HEK293 (cell line): ENCODE measurements around the gene PTPN11.

Source experiments
- BCL11A ChIP-seq: fragments of 450-650 bp; formaldehyde crosslinking; IDR thresholded peaks from 2 replicates; pipeline ENCODE4 v1.5.1; 2016; ENCODE audit warnings: low read depth, missing biosample characterization, missing genetic modification characterization
- FEZF1 ChIP-seq: fragments of 450-650 bp; formaldehyde crosslinking; IDR thresholded peaks from 2 replicates; pipeline ENCODE4 v1.5.1; 2016; ENCODE audit warnings: missing biosample characterization, missing genetic modification characterization
- KLF9 ChIP-seq: fragments of 450-650 bp; formaldehyde crosslinking; IDR thresholded peaks from 2 replicates; pipeline ENCODE4 v1.5.1; 2016; ENCODE audit warnings: missing biosample characterization, missing genetic modification characterization, low read depth
- PRDM1 ChIP-seq: fragments of 450-650 bp; formaldehyde crosslinking; IDR thresholded peaks from 2 replicates; pipeline ENCODE4; 2016; ENCODE audit warnings: missing biosample characterization, missing genetic modification characterization
- RBAK ChIP-seq: fragments of 450-650 bp; formaldehyde crosslinking; IDR thresholded peaks from 2 replicates; pipeline ENCODE4 v1.5.1; 2016; ENCODE audit warnings: missing biosample characterization, missing genetic modification characterization
- ZBTB8A ChIP-seq: fragments of 450-650 bp; formaldehyde crosslinking; IDR thresholded peaks from 2 replicates; pipeline ENCODE4 v1.5.1; 2016; ENCODE audit warnings: missing biosample characterization, missing genetic modification characterization
- ZNF133 ChIP-seq: fragments of 450-650 bp; formaldehyde crosslinking; IDR thresholded peaks from 2 replicates; pipeline ENCODE4 v1.5.1; 2016; ENCODE audit warnings: missing biosample characterization, missing genetic modification characterization
- ZNF211 ChIP-seq: fragments of 450-650 bp; formaldehyde crosslinking; IDR thresholded peaks from 2 replicates; pipeline ENCODE4 v1.5.1; 2016; ENCODE audit warnings: low read depth, missing biosample characterization, missing genetic modification characterization
- ZNF350 ChIP-seq: fragments of 450-650 bp; formaldehyde crosslinking; IDR thresholded peaks from 2 replicates; pipeline ENCODE4 v1.5.0; 2017; ENCODE audit warnings: missing biosample characterization, mild to moderate bottlenecking, missing genetic modification characterization
- ZNF404 ChIP-seq: fragments of 450-650 bp; formaldehyde crosslinking; IDR thresholded peaks from 2 replicates; pipeline ENCODE4 v1.5.1; 2017; ENCODE audit warnings: missing biosample characterization, missing genetic modification characterization
- ZNF426 ChIP-seq: fragments of 450-650 bp; formaldehyde crosslinking; IDR thresholded peaks from 2 replicates; pipeline ENCODE4 v1.5.1; 2017; ENCODE audit warnings: missing biosample characterization, missing genetic modification characterization, mild to moderate bottlenecking, inconsistent platforms, moderate library complexity
- ZNF473 ChIP-seq: fragments of 450-650 bp; formaldehyde crosslinking; IDR thresholded peaks from 2 replicates; pipeline ENCODE4 v1.5.1; 2017; ENCODE audit warnings: missing biosample characterization, missing genetic modification characterization
- ZNF571 ChIP-seq: fragments of 450-650 bp; formaldehyde crosslinking; IDR thresholded peaks from 2 replicates; pipeline ENCODE4 v1.5.0; 2017; ENCODE audit warnings: missing biosample characterization, missing genetic modification characterization
- ZNF670 ChIP-seq: fragments of 450-650 bp; formaldehyde crosslinking; IDR thresholded peaks from 2 replicates; pipeline ENCODE4 v1.5.1; 2016; ENCODE audit warnings: missing biosample characterization, missing genetic modification characterization, low read depth
- ZNF776 ChIP-seq: fragments of 450-650 bp; formaldehyde crosslinking; IDR thresholded peaks from 2 replicates; pipeline ENCODE4 v1.5.0; 2017; ENCODE audit warnings: missing biosample characterization, missing genetic modification characterization, borderline replicate concordance
- ZNF785 ChIP-seq: fragments of 450-650 bp; formaldehyde crosslinking; IDR thresholded peaks from 2 replicates; pipeline ENCODE4 v1.5.1; 2016; ENCODE audit warnings: missing biosample characterization, missing genetic modification characterization
- ZXDB ChIP-seq: fragments of 450-650 bp; formaldehyde crosslinking; IDR thresholded peaks from 2 replicates; pipeline ENCODE4 v1.5.1; 2016; ENCODE audit warnings: missing biosample characterization, missing genetic modification characterization
- TF ChIP-seq, protein P1 (sequence below): fragments of 450-650 bp; formaldehyde crosslinking; IDR thresholded peaks from 2 replicates; pipeline ENCODE4 v1.5.1; 2016; ENCODE audit warnings: missing biosample characterization, missing genetic modification characterization
- TF ChIP-seq, protein P2 (sequence below): fragments of 450-650 bp; formaldehyde crosslinking; IDR thresholded peaks from 2 replicates; pipeline ENCODE4 v1.5.1; 2016; ENCODE audit warnings: missing biosample characterization, missing genetic modification characterization, low read depth
- TF ChIP-seq, protein P3 (sequence below): fragments of 450-650 bp; formaldehyde crosslinking; IDR thresholded peaks from 2 replicates; pipeline ENCODE4 v1.5.1; 2016; ENCODE audit warnings: missing biosample characterization, missing genetic modification characterization, borderline replicate concordance
- TF ChIP-seq, protein P4 (sequence below): fragments of 450-650 bp; formaldehyde crosslinking; IDR thresholded peaks from 2 replicates; pipeline ENCODE4 v1.5.1; 2016; ENCODE audit warnings: missing biosample characterization, missing genetic modification characterization
- TF ChIP-seq, protein P5 (sequence below): sonication (generic); formaldehyde crosslinking; IDR thresholded peaks from 2 replicates; pipeline ENCODE4 v1.8.1; 2022; ENCODE audit warnings: mild to moderate bottlenecking, moderate library complexity, missing genetic modification reagents
- TF ChIP-seq, protein P6 (sequence below): fragments of 450-650 bp; IDR thresholded peaks from 2 replicates; pipeline ENCODE4 v1.5.1; 2018; ENCODE audit warnings: missing biosample characterization, mild to moderate bottlenecking, missing genetic modification characterization
- TF ChIP-seq, protein P7 (sequence below): fragments of 450-650 bp; formaldehyde crosslinking; optimal IDR thresholded peaks from 2 replicates; pipeline ENCODE3; 2016; ENCODE audit warnings: missing biosample characterization, mild to moderate bottlenecking, missing genetic modification characterization

The PTPN11 gene

DNA sequence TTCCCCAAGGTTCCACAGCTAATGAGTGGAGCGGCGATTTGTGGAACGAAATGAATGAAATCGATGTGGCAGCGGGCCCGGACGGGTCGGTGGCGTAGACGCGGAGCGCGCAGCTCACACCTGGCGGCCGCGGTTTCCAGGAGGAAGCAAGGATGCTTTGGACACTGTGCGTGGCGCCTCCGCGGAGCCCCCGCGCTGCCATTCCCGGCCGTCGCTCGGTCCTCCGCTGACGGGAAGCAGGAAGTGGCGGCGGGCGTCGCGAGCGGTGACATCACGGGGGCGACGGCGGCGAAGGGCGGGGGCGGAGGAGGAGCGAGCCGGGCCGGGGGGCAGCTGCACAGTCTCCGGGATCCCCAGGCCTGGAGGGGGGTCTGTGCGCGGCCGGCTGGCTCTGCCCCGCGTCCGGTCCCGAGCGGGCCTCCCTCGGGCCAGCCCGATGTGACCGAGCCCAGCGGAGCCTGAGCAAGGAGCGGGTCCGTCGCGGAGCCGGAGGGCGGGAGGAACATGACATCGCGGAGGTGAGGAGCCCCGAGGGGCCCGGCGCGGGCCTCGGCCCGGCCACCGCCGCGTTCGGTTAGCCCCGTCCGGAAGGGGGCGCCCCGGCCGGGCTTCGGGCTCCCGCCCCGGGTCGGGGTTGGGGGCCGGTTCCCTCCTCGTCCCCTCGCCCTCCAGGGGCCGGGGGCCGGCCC is at the start of gene PTPN11 (continued):
- TF ChIP-seq, protein P1, sequence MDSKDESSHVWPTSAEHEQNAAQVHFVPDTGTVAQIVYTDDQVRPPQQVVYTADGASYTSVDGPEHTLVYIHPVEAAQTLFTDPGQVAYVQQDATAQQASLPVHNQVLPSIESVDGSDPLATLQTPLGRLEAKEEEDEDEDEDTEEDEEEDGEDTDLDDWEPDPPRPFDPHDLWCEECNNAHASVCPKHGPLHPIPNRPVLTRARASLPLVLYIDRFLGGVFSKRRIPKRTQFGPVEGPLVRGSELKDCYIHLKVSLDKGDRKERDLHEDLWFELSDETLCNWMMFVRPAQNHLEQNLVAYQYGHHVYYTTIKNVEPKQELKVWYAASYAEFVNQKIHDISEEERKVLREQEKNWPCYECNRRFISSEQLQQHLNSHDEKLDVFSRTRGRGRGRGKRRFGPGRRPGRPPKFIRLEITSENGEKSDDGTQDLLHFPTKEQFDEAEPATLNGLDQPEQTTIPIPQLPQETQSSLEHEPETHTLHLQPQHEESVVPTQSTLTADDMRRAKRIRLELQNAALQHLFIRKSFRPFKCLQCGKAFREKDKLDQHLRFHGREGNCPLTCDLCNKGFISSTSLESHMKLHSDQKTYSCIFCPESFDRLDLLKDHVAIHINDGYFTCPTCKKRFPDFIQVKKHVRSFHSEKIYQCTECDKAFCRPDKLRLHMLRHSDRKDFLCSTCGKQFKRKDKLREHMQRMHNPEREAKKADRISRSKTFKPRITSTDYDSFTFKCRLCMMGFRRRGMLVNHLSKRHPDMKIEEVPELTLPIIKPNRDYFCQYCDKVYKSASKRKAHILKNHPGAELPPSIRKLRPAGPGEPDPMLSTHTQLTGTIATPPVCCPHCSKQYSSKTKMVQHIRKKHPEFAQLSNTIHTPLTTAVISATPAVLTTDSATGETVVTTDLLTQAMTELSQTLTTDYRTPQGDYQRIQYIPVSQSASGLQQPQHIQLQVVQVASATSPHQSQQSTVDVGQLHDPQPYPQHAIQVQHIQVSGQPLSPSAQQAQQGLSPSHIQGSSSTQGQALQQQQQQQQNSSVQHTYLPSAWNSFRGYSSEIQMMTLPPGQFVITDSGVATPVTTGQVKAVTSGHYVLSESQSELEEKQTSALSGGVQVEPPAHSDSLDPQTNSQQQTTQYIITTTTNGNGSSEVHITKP (tag by site-specific recombination): peak; percentile 19; the same call in 1 of the 2 replicates
- TF ChIP-seq BCL11A (tag by site-specific recombination) (no peak), ZNF350 (tag by site-specific recombination) (no peak), ZNF670 (tag by site-specific recombination) (no peak), ZNF571 (no peak), ZNF473 (tag by site-specific recombination) (no peak), RBAK (tag by site-specific recombination) (no peak), ZNF426 (tag by site-specific recombination) (no peak), ZXDB (tag by site-specific recombination) (peak; percentile 69), PRDM1 (tag by site-specific recombination) (no peak), ZNF785 (tag by site-specific recombination) (no peak), ZNF776 (tag by site-specific recombination) (no peak), ZNF211 (tag by site-specific recombination) (no peak), ZBTB8A (tag by site-specific recombination) (peak; percentile 25; the same call in 1 of the 2 replicates), ZNF133 (tag by site-specific recombination) (no peak; the same call in 1 of the 2 replicates), FEZF1 (tag by site-specific recombination) (peak; percentile 54), KLF9 (tag by site-specific recombination) (peak; percentile 12; the same call in 1 of the 2 replicates), ZNF404 (tag by site-specific recombination) (no peak)
- TF ChIP-seq, protein P2, sequence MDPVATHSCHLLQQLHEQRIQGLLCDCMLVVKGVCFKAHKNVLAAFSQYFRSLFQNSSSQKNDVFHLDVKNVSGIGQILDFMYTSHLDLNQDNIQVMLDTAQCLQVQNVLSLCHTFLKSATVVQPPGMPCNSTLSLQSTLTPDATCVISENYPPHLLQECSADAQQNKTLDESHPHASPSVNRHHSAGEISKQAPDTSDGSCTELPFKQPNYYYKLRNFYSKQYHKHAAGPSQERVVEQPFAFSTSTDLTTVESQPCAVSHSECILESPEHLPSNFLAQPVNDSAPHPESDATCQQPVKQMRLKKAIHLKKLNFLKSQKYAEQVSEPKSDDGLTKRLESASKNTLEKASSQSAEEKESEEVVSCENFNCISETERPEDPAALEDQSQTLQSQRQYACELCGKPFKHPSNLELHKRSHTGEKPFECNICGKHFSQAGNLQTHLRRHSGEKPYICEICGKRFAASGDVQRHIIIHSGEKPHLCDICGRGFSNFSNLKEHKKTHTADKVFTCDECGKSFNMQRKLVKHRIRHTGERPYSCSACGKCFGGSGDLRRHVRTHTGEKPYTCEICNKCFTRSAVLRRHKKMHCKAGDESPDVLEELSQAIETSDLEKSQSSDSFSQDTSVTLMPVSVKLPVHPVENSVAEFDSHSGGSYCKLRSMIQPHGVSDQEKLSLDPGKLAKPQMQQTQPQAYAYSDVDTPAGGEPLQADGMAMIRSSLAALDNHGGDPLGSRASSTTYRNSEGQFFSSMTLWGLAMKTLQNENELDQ (tag by site-specific recombination): no peak; the same call in 1 of the 2 replicates
- TF ChIP-seq, protein P3, sequence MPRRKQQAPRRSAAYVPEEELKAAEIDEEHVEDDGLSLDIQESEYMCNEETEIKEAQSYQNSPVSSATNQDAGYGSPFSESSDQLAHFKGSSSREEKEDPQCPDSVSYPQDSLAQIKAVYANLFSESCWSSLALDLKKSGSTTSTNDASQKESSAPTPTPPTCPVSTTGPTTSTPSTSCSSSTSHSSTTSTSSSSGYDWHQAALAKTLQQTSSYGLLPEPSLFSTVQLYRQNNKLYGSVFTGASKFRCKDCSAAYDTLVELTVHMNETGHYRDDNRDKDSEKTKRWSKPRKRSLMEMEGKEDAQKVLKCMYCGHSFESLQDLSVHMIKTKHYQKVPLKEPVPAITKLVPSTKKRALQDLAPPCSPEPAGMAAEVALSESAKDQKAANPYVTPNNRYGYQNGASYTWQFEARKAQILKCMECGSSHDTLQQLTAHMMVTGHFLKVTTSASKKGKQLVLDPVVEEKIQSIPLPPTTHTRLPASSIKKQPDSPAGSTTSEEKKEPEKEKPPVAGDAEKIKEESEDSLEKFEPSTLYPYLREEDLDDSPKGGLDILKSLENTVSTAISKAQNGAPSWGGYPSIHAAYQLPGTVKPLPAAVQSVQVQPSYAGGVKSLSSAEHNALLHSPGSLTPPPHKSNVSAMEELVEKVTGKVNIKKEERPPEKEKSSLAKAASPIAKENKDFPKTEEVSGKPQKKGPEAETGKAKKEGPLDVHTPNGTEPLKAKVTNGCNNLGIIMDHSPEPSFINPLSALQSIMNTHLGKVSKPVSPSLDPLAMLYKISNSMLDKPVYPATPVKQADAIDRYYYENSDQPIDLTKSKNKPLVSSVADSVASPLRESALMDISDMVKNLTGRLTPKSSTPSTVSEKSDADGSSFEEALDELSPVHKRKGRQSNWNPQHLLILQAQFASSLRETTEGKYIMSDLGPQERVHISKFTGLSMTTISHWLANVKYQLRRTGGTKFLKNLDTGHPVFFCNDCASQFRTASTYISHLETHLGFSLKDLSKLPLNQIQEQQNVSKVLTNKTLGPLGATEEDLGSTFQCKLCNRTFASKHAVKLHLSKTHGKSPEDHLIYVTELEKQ (tag by site-specific recombination): no peak
- TF ChIP-seq, protein P4, sequence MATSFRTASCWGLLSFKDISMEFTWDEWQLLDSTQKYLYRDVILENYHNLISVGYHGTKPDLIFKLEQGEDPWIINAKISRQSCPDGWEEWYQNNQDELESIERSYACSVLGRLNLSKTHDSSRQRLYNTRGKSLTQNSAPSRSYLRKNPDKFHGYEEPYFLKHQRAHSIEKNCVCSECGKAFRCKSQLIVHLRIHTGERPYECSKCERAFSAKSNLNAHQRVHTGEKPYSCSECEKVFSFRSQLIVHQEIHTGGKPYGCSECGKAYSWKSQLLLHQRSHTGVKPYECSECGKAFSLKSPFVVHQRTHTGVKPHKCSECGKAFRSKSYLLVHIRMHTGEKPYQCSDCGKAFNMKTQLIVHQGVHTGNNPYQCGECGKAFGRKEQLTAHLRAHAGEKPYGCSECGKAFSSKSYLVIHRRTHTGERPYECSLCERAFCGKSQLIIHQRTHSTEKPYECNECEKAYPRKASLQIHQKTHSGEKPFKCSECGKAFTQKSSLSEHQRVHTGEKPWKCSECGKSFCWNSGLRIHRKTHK (tag by site-specific recombination): no peak
- TF ChIP-seq, protein P5, sequence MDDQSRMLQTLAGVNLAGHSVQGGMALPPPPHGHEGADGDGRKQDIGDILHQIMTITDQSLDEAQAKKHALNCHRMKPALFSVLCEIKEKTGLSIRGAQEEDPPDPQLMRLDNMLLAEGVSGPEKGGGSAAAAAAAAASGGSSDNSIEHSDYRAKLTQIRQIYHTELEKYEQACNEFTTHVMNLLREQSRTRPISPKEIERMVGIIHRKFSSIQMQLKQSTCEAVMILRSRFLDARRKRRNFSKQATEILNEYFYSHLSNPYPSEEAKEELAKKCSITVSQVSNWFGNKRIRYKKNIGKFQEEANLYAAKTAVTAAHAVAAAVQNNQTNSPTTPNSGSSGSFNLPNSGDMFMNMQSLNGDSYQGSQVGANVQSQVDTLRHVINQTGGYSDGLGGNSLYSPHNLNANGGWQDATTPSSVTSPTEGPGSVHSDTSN (CRISPR knock-in tag): peak; percentile 17; the same call in 1 of the 2 replicates
- TF ChIP-seq, protein P6, sequence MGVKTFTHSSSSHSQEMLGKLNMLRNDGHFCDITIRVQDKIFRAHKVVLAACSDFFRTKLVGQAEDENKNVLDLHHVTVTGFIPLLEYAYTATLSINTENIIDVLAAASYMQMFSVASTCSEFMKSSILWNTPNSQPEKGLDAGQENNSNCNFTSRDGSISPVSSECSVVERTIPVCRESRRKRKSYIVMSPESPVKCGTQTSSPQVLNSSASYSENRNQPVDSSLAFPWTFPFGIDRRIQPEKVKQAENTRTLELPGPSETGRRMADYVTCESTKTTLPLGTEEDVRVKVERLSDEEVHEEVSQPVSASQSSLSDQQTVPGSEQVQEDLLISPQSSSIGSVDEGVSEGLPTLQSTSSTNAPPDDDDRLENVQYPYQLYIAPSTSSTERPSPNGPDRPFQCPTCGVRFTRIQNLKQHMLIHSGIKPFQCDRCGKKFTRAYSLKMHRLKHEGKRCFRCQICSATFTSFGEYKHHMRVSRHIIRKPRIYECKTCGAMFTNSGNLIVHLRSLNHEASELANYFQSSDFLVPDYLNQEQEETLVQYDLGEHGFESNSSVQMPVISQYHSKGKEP (tag by site-specific recombination): no peak
- TF ChIP-seq, protein P7, sequence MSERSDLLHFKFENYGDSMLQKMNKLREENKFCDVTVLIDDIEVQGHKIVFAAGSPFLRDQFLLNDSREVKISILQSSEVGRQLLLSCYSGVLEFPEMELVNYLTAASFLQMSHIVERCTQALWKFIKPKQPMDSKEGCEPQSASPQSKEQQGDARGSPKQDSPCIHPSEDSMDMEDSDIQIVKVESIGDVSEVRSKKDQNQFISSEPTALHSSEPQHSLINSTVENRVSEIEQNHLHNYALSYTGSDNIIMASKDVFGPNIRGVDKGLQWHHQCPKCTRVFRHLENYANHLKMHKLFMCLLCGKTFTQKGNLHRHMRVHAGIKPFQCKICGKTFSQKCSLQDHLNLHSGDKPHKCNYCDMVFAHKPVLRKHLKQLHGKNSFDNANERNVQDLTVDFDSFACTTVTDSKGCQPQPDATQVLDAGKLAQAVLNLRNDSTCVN (tag by site-specific recombination): peak; percentile 87
